ENCODE data around the gene DHRSX.
"Not testable (repeated sequence)": the region's sequence is repeated elsewhere in the genome, so short reads cannot be mapped to it uniquely, and the experiment has no call there.

Gene DHRSX

DNA sequence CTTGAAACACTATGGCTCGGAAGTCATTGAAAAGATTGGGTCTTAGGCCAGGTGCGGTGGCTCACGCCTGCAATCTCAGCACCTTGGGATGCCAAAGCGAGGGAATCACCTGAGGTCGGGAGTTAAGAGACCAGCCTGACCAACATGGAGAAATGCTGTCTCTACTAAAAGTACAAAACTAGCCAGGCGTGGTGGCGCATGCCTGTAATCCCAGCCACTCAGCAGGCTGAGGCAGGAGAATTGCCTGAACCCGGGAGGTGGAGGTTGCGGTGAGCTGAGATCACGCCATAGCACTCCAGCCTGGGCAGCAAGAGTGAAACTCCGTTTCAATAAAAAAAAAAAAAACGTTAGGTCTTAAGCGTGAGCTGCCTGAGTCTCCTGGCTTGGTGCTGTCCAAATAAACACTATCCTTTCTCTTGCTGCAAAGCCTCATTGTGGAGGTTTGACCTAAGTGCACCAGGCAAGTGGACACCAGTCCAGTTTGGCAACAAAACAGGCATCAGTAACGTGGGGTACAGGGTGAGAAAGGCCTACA lies 185.9 kb downstream of the DHRSX start:
- Histone ChIP-seq H3K36me3 (no peaks in the 10 kb centered on the region), H3K4me1 (ENCODE audit: control insufficient read depth in 1 of 2, insufficient read depth in 1 of 2, low read depth in 1 of 2, low read length in 1 of 2) (no peaks in the 10 kb centered on the region), H3K4me3 (ENCODE audit: low read depth in 1 of 2, low read length in 1 of 2) (no peak overlapping the region), H3K27me3 (no peaks in the 10 kb centered on the region), H3K9me3 (no peaks in the 10 kb centered on the region), H3K27ac (no peak overlapping the region)
- TF ChIP-seq, protein P1, sequence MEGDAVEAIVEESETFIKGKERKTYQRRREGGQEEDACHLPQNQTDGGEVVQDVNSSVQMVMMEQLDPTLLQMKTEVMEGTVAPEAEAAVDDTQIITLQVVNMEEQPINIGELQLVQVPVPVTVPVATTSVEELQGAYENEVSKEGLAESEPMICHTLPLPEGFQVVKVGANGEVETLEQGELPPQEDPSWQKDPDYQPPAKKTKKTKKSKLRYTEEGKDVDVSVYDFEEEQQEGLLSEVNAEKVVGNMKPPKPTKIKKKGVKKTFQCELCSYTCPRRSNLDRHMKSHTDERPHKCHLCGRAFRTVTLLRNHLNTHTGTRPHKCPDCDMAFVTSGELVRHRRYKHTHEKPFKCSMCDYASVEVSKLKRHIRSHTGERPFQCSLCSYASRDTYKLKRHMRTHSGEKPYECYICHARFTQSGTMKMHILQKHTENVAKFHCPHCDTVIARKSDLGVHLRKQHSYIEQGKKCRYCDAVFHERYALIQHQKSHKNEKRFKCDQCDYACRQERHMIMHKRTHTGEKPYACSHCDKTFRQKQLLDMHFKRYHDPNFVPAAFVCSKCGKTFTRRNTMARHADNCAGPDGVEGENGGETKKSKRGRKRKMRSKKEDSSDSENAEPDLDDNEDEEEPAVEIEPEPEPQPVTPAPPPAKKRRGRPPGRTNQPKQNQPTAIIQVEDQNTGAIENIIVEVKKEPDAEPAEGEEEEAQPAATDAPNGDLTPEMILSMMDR (IDR thresholded peaks at IDR 0.05): no peak

DNA sequence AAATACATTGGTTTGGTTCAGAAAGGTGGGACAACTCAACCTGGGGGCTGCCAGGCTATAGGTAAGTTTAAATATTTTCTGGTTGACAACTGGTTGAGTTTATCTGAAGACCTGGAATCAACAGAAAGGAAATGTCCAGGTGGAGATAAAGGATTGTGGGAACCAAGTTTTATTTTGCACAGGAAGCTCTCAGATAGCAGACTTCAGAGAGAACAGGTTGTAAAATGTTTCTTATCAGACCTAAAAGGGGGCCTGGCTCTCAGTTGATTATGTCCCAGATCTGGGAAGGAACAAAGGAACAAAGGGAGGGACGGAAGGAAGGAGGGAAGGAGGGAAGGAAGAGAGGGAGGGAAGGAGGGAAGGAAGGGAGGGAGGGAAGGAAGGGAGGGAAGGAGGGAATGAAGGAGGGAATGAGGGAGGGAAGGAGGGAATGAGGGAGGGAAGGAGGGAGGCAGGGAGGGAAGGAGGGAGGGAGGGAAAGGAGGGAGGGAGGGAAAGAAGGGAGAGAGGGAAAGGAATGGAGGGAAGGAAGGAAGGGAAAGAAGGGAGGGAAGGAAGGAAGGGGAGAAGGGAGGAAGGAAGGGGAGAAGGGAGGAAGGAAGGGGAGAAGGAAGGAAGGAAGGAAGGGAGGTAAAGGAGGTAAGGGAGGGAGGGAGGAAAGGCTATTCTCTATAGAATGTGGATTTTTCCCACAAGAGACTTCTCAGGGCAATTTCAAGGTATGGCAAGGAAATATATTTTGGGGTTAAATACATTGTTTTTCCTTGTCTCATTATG lies 186.7 kb downstream of the DHRSX start:
- Histone ChIP-seq H3K4me3 (ENCODE audit: low read depth in 1 of 2, low read length in 1 of 2) (no peak overlapping the region), H3K27ac (no peak overlapping the region), H3K27me3 (no peaks in the 10 kb centered on the region), H3K9me3 (no peaks in the 10 kb centered on the region), H3K36me3 (no peaks in the 10 kb centered on the region), H3K4me1 (ENCODE audit: control insufficient read depth in 1 of 2, insufficient read depth in 1 of 2, low read depth in 1 of 2, low read length in 1 of 2) (no peaks in the 10 kb centered on the region)
- TF ChIP-seq, protein P1 (IDR thresholded peaks at IDR 0.05): no peak

DNA sequence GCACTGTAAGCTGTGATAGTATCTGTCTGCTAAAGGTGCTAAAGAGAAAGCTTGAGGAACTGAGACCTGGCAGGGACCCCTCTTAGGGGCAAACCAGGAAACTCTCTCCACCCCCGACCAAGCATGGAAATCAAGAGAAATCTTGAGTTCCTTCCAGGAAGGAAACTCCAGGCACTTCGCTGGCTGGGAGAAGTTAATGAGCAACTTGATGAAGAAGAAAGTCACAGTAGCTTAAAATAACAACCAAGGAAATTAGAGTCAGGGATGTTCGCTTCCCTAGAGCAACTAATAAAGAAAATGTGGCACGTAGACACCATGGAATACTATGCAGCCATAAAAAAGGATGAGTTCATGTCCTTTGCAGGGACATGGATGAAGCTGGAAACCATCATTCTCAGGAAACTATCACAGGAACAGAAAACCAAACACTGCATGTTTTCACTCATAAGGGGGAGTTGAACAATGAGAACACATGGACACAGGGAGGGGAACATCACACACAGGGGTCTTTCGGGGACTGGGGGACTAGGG lies 188.7 kb downstream of the DHRSX start:
- not testable (repeated sequence) for H3K4me3 ChIP-seq (ENCODE audit: low read depth in 1 of 2, low read length in 1 of 2); H3K9me3 ChIP-seq; H3K27ac ChIP-seq; H3K27me3 ChIP-seq; H3K36me3 ChIP-seq; H3K4me1 ChIP-seq (ENCODE audit: control insufficient read depth in 1 of 2, insufficient read depth in 1 of 2, low read depth in 1 of 2, low read length in 1 of 2)

DNA sequence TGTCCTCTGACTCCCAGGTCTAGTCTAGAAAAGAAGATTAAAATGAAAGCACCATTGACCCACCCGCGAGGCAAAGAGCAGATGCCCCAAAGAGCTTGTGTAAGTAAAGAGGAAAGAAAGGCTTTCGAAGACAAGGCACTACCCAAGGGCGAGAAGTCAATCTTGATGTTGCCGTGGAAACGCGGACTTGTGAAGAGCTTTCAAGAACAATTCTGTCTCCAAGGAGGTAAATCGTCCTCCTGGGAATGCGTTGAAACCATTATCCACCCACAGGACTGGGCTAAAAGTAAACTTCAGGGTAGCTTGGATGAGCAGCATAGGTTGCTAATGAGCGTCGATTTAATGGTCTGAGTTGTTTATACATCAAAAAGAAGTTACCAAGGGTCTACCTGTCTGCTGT lies 189.3 kb downstream of the DHRSX start:
- TF ChIP-seq, protein P1 (IDR thresholded peaks at IDR 0.05): no peak
- no peaks in the 10 kb centered on the region for H3K27me3 ChIP-seq
- no peaks in the 10 kb centered on the region for H3K36me3 ChIP-seq

DNA sequence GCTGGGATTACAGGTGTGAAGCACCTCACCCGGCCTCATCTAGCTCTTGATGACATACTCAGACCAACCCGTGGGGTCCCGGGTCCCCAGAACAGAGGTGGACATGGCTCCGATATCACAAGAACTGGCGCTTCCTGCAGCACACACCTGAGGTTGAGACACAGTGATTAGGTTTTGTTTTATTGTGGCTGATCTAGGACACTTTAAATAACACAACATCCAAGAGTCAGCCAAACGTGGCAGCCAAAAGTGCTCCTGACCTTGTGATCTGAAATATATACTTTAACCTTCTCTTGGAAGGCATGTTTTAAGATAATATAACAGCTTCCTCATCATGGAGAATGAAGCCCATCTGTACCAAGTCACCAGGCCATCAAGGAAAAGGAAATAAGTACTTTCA lies 198.9 kb downstream of the DHRSX start:
- Histone ChIP-seq H3K27me3 (no peaks in the 10 kb centered on the region), H3K9me3 (no peaks in the 10 kb centered on the region), H3K4me1 (ENCODE audit: control insufficient read depth in 1 of 2, insufficient read depth in 1 of 2, low read depth in 1 of 2, low read length in 1 of 2) (no peaks in the 10 kb centered on the region), H3K4me3 (ENCODE audit: low read depth in 1 of 2, low read length in 1 of 2) (no peak overlapping the region), H3K36me3 (no peaks in the 10 kb centered on the region), H3K27ac (no peak overlapping the region)
- TF ChIP-seq, protein P1 (IDR thresholded peaks at IDR 0.05): no peak

More for the DNA sequence above, 189.3 kb downstream of the DHRSX start:
- H3K9me3 ChIP-seq: no peaks in the 10 kb centered on the region
- no peak overlapping the region for H3K4me3 ChIP-seq (ENCODE audit: low read depth in 1 of 2, low read length in 1 of 2)
- H3K4me1 ChIP-seq (ENCODE audit: control insufficient read depth in 1 of 2, insufficient read depth in 1 of 2, low read depth in 1 of 2, low read length in 1 of 2): no peaks in the 10 kb centered on the region
- no peak overlapping the region for H3K27ac ChIP-seq

DNA sequence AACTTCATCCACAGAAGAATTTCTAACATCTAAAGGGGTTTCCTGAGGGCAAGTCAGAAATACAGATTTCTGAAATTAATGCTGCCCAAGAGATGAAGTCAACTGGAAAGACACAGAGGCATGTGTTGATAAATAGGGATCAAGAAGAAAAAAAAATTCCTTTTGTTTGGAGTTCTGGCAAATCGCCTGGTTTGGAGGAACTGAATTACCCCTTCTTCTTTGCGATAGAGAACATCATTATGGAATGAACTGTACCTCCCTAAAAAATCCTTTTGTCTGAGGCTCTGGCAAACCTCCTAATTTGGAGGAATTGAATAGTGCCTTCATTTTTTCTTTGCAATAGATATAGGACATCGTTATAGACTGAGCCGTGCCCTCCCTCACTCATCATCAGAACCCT lies 200.9 kb downstream of the DHRSX start:
- no peaks in the 10 kb centered on the region for H3K9me3 ChIP-seq
- H3K36me3 ChIP-seq: no peaks in the 10 kb centered on the region
- H3K4me3 ChIP-seq (ENCODE audit: low read depth in 1 of 2, low read length in 1 of 2): no peak overlapping the region
- H3K27ac ChIP-seq: no peak overlapping the region
- no peaks in the 10 kb centered on the region for H3K4me1 ChIP-seq (ENCODE audit: control insufficient read depth in 1 of 2, insufficient read depth in 1 of 2, low read depth in 1 of 2, low read length in 1 of 2)
- H3K27me3 ChIP-seq: no peaks in the 10 kb centered on the region
- TF ChIP-seq, protein P1 (IDR thresholded peaks at IDR 0.05): no peak
